HEK293 (cell line): ENCODE data around the gene TMEM255B.

Experiments used
- CTCF ChIA-PET: fragments of 350-600 bp; formaldehyde crosslinking; extraction: SDS; loops from one replicate; lab custom pipeline; 2021; ENCODE audit warnings: antibody characterized with exemption; lab: Yijun Ruan, JAX
- POLR2A ChIA-PET: fragments of 300-600 bp; formaldehyde crosslinking; extraction: SDS; loops from one replicate; lab custom pipeline; 2020; ENCODE audit warnings: antibody characterized with exemption, inconsistent platforms; lab: Yijun Ruan, JAX
- H3K27ac ChIP-seq: fragments of 200-500 bp; sonication (Bioruptor generic); 2 replicates; pipeline ENCODE4 v1.5.1; 2014; ENCODE audit warnings: low read depth, low read length, control low read depth, inconsistent platforms; ENCODE audit errors: extremely low read depth
- H3K36me3 ChIP-seq, 2 experiments: fragments of 200-500 bp in 1 of 2; sonication (Bioruptor generic) in 1 of 2; 1 replicate in 1 of 2; 2 replicates in 1 of 2; pipeline ENCODE4 v1.5.1; 2014 to 2017; ENCODE audit warnings: inconsistent platforms in 2 of 2, low read length in 2 of 2; ENCODE audit not compliant: control insufficient read depth in 2 of 2, insufficient read depth in 1 of 2
- H3K4me1 ChIP-seq: fragments of 200-500 bp; sonication (Bioruptor generic); 2 replicates; pipeline ENCODE4 v1.5.1; 2014; ENCODE audit warnings: mild to moderate bottlenecking, low read length, inconsistent platforms; ENCODE audit not compliant: control insufficient read depth, insufficient read depth
- H3K4me3 ChIP-seq: 2 replicates; pipeline ENCODE4 v1.5.1; 2011; ENCODE audit warnings: low read depth, mild to moderate bottlenecking, control low read depth, low read length, moderate library complexity
- H3K9me3 ChIP-seq: fragments of 200-500 bp; sonication (Bioruptor generic); 2 replicates; pipeline ENCODE4 v1.5.1; 2014; ENCODE audit warnings: low read depth, low read length, inconsistent platforms; ENCODE audit not compliant: control insufficient read depth, insufficient read depth
- GLI4 ChIP-seq: fragments of 450-650 bp; formaldehyde crosslinking; IDR thresholded peaks from 2 replicates; pipeline ENCODE4 v1.5.1; 2016; ENCODE audit warnings: missing biosample characterization, missing genetic modification characterization
- HOXC10 ChIP-seq: sonication (generic); formaldehyde crosslinking; IDR thresholded peaks from 2 replicates; pipeline ENCODE4 v1.8.1; 2023; ENCODE audit warnings: mild to moderate bottlenecking, missing genetic modification reagents
- SALL2 ChIP-seq: fragments of 450-650 bp; formaldehyde crosslinking; IDR thresholded peaks from 2 replicates; pipeline ENCODE4 v1.5.0; 2017; ENCODE audit warnings: missing biosample characterization, mild to moderate bottlenecking, missing genetic modification characterization, borderline replicate concordance
- SCRT1 ChIP-seq: fragments of 450-650 bp; formaldehyde crosslinking; IDR thresholded peaks from 2 replicates; pipeline ENCODE4 v1.5.1; 2016; ENCODE audit warnings: missing biosample characterization, missing genetic modification characterization, borderline replicate concordance
- SP3 ChIP-seq: fragments of 450-650 bp; formaldehyde crosslinking; IDR thresholded peaks from 2 replicates; pipeline ENCODE4 v1.5.1; 2016; ENCODE audit warnings: missing biosample characterization, missing genetic modification characterization
- YY1 ChIP-seq: fragments of 450-650 bp; formaldehyde crosslinking; IDR thresholded peaks from 2 replicates; pipeline ENCODE4 v1.5.1; 2018; ENCODE audit warnings: missing biosample characterization, missing genetic modification characterization
- ZFHX2 ChIP-seq: fragments of 450-650 bp; formaldehyde crosslinking; conservative IDR thresholded peaks from 2 replicates; pipeline ENCODE4 v1.5.1; 2016; ENCODE audit warnings: missing biosample characterization, missing genetic modification characterization
- ZFP41 ChIP-seq: fragments of 450-650 bp; formaldehyde crosslinking; IDR thresholded peaks from 2 replicates; pipeline ENCODE4 v1.5.1; 2016; ENCODE audit warnings: missing biosample characterization, missing genetic modification characterization, borderline replicate concordance
- ZNF121 ChIP-seq: fragments of 450-650 bp; formaldehyde crosslinking; IDR thresholded peaks from 2 replicates; pipeline ENCODE4 v1.5.1; 2016; ENCODE audit warnings: missing biosample characterization, missing genetic modification characterization
- ZNF132 ChIP-seq: fragments of 450-650 bp; formaldehyde crosslinking; IDR thresholded peaks from 2 replicates; pipeline ENCODE4 v1.5.1; 2017; ENCODE audit warnings: missing biosample characterization, missing genetic modification characterization, borderline replicate concordance
- ZNF221 ChIP-seq: fragments of 450-650 bp; formaldehyde crosslinking; IDR thresholded peaks from 2 replicates; pipeline ENCODE4 v1.5.1; 2017; ENCODE audit warnings: missing biosample characterization, missing genetic modification characterization, borderline replicate concordance
- ZNF223 ChIP-seq: fragments of 450-650 bp; formaldehyde crosslinking; IDR thresholded peaks from 2 replicates; pipeline ENCODE4 v1.5.1; 2016; ENCODE audit warnings: missing biosample characterization, missing genetic modification characterization
- ZNF302 ChIP-seq: fragments of 450-650 bp; formaldehyde crosslinking; IDR thresholded peaks from 2 replicates; pipeline ENCODE4 v1.5.1; 2016; ENCODE audit warnings: missing biosample characterization, missing genetic modification characterization, low read depth
- ZNF366 ChIP-seq: fragments of 450-650 bp; formaldehyde crosslinking; conservative IDR thresholded peaks from 2 replicates; pipeline ENCODE4 v1.5.1; 2016; ENCODE audit warnings: missing biosample characterization, missing genetic modification characterization
- ZNF394 ChIP-seq: fragments of 450-650 bp; formaldehyde crosslinking; IDR thresholded peaks from 2 replicates; pipeline ENCODE4 v1.5.1; 2016; ENCODE audit warnings: missing biosample characterization, missing genetic modification characterization, mild to moderate bottlenecking, moderate library complexity, borderline replicate concordance
- ZNF518A ChIP-seq: fragments of 450-650 bp; formaldehyde crosslinking; conservative IDR thresholded peaks from 2 replicates; pipeline ENCODE4 v1.5.1; 2016; ENCODE audit warnings: low read depth, missing biosample characterization, missing genetic modification characterization
- ZNF529 ChIP-seq: fragments of 450-650 bp; formaldehyde crosslinking; IDR thresholded peaks from 2 replicates; pipeline ENCODE4 v1.5.1; 2017; ENCODE audit warnings: missing genetic modification characterization, missing biosample characterization; ENCODE audit not compliant: insufficient replicate concordance
- ZNF561 ChIP-seq: fragments of 450-650 bp; IDR thresholded peaks from 2 replicates; pipeline ENCODE4 v1.5.1; 2018; ENCODE audit warnings: missing biosample characterization, missing genetic modification characterization, borderline replicate concordance
- ZNF580 ChIP-seq: fragments of 450-650 bp; formaldehyde crosslinking; IDR thresholded peaks from 2 replicates; pipeline ENCODE4 v1.5.1; 2016; ENCODE audit warnings: missing biosample characterization, missing genetic modification characterization
- ZNF600 ChIP-seq: fragments of 450-650 bp; formaldehyde crosslinking; IDR thresholded peaks from 2 replicates; pipeline ENCODE4 v1.5.1; 2016; ENCODE audit warnings: missing biosample characterization, missing genetic modification characterization
- ZNF654 ChIP-seq: fragments of 450-650 bp; formaldehyde crosslinking; IDR thresholded peaks from 2 replicates; pipeline ENCODE4 v1.5.1; 2016; ENCODE audit warnings: low read depth, missing biosample characterization, missing genetic modification characterization
- TF ChIP-seq, protein P1 (sequence below): fragments of 450-650 bp; formaldehyde crosslinking; IDR thresholded peaks from 2 replicates; pipeline ENCODE4 v1.5.1; 2016; ENCODE audit warnings: missing biosample characterization, missing genetic modification characterization

TMEM255B gene

DNA sequence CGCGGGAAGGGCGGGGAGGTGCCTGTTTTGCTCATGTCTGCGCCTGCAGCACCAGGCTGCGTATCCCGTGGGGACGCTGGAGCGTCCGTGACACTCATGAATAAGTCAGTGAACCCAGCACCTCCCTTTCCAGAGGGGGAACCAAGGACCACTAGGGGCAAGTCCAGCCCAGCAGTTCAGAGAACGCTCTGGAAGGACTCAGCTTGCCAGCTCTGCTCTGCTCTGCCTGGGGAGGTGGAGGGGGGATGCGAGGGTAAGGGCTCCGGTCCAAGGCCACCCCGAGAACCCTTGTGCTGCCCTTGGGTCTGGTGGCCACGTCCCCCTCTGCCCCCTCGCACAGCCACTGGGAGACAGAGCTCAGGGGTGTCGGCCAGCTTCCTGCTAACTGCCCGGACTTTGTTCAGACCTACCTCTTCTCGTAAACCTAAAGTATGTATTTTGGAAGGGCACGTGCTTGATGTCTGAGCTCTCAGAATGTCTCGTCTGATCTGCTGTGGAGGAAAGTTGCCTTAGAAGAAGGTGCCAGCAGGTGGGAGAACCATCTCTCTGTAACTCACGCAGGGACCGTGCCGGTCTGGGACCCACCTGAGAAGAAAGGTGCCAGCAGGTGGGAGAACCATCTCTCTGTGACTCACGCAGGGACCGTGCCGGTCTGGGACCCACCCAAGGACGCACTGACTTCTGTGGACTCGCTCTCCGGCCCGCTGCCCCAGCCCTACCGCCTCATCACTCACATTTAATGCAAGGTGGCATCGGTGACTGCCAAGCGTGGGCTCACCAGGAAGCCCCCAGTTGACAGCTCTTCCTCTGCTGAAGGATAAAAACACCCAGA, 34.1 kb downstream of the TMEM255B start:
- Histone ChIP-seq H3K36me3 (no peaks in the 10 kb centered on the region), H3K9me3 (no peaks in the 10 kb centered on the region), H3K4me3 (no peak overlapping the region), H3K4me1 (no peaks in the 10 kb centered on the region), H3K27ac (no peak overlapping the region)
- CTCF ChIA-PET = interaction anchor here (1.0 kb wide), 1 partner anchor 9 kb away, joined by 7 read pairs; no protein-coding TSS in a partner anchor
- POLR2A ChIA-PET = no interaction called here
- TF ChIP-seq ZNF302 (tag by site-specific recombination) (no peak), ZNF600 (tag by site-specific recombination) (no peak), SALL2 (tag by site-specific recombination) (no peak), ZNF132 (tag by site-specific recombination) (no peak), HOXC10 (CRISPR knock-in tag) (no peak)
- TF ChIP-seq, protein P1, sequence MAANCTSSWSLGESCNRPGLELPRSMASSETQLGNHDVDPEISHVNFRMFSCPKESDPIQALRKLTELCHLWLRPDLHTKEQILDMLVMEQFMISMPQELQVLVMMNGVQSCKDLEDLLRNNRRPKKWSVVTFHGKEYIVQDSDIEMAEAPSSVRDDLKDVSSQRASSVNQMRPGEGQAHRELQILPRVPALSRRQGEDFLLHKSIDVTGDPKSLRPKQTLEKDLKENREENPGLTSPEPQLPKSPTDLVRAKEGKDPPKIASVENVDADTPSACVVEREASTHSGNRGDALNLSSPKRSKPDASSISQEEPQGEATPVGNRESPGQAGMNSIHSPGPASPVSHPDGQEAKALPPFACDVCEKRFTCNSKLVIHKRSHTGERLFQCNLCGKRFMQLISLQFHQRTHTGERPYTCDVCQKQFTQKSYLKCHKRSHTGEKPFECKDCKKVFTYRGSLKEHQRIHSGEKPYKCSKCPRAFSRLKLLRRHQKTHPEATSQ (tag by site-specific recombination) = no peak

- POLR2A ChIA-PET = no interaction called here
- Histone ChIP-seq H3K4me1 (no peaks in the 10 kb centered on the region), H3K4me3 (no peak overlapping the region)
- TF ChIP-seq ZNF366 (tag by site-specific recombination) (no peak), ZNF221 (no peak), ZNF223 (tag by site-specific recombination) (no peak), ZFP41 (tag by site-specific recombination) (no peak), ZFHX2 (no peak), ZNF518A (tag by site-specific recombination) (no peak), SCRT1 (tag by site-specific recombination) (no peak)
- TF ChIP-seq, all 188 proteins: peak for 0
- Histone ChIP-seq H3K9me3 (no peaks in the 10 kb centered on the region), H3K36me3 (no peaks in the 10 kb centered on the region), H3K27ac (no peak overlapping the region)
- CTCF ChIA-PET = interaction anchor here (1.0 kb wide), 1 partner anchor 9 kb away, joined by 7 read pairs; no protein-coding TSS in a partner anchor
Measured at GRCh38 chr13:113793718-113794085, 34.7 kb downstream of the TMEM255B start.

DNA sequence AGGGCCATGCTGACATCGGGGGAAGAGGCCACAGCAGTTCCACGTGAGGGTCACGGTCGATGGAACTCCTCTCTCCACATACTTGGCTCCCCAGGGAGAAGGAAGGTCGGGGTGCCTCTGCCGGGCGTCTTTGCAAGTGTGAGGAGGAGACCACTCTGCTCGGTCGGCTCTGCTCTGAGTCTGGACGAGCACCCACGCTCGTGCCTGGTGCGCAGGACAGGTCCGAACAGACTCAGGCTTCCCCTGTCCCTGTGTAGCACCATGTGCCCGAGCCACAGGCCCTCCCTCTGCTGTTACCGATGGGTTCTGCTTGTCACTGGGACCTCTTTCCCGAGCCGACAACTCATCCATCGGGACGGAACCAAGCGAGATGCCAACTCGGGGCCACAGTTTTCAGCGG, 35.1 kb downstream of the TMEM255B start:
- H3K36me3 ChIP-seq = no peaks in the 10 kb centered on the region
- no peaks in the 10 kb centered on the region for H3K4me1 ChIP-seq
- CTCF ChIA-PET = no interaction called here
- TF ChIP-seq YY1 (tag by site-specific recombination) (no peak), ZNF132 (tag by site-specific recombination) (no peak), SP3 (tag by site-specific recombination) (no peak), ZNF394 (tag by site-specific recombination) (no peak), GLI4 (tag by site-specific recombination) (no peak), ZNF654 (tag by site-specific recombination) (no peak), ZNF121 (tag by site-specific recombination) (no peak), ZNF561 (no peak), ZNF529 (no peak), ZNF580 (tag by site-specific recombination) (no peak)
- no peaks in the 10 kb centered on the region for H3K9me3 ChIP-seq
- POLR2A ChIA-PET = no interaction called here
- no peak overlapping the region for H3K4me3 ChIP-seq
- no peak overlapping the region for H3K27ac ChIP-seq
